Raji (cell line): ENCODE data around the gene PRR23E.

Experiments
- POLR2A ChIP-seq: IDR thresholded peaks from 2 replicates; pipeline ENCODE4 v1.6.1; 2011; ENCODE audit warnings: low read depth, low read length, control low read depth; ENCODE audit not compliant: insufficient read depth

PRR23E gene

GRCh38 chr3:127172781-127173515 lies 20.0 kb upstream of the PRR23E start:
- TF ChIP-seq POLR2A = no peak

GRCh38 chr3:127173516-127174166 lies 19.3 kb upstream of the PRR23E start:
- TF ChIP-seq POLR2A = no peak

GRCh38 chr3:127174284-127174683 lies 18.6 kb upstream of the PRR23E start:
- no peak for TF ChIP-seq POLR2A

GRCh38 chr3:127174715-127175140 lies 18.2 kb upstream of the PRR23E start:
- no peak for TF ChIP-seq POLR2A

- no peak for TF ChIP-seq POLR2A
Observed at GRCh38 chr3:127175272-127175671, 17.7 kb upstream of the PRR23E start.

GRCh38 chr3:127177226-127177625 lies 15.7 kb upstream of the PRR23E start:
- TF ChIP-seq POLR2A = no peak

GRCh38 chr3:127180859-127181258 lies 12.1 kb upstream of the PRR23E start:
- no peak for TF ChIP-seq POLR2A

- no peak for TF ChIP-seq POLR2A
Observed at GRCh38 chr3:127182431-127182830, 10.5 kb upstream of the PRR23E start.

GRCh38 chr3:127182848-127183714 lies 9.8 kb upstream of the PRR23E start:
- TF ChIP-seq POLR2A = no peak

- no peak for TF ChIP-seq POLR2A
Observed at GRCh38 chr3:127183931-127184869, 8.7 kb upstream of the PRR23E start.

GRCh38 chr3:127184870-127185216 lies 8.1 kb upstream of the PRR23E start:
- TF ChIP-seq POLR2A = no peak

- no peak for TF ChIP-seq POLR2A
Observed at GRCh38 chr3:127185268-127185667, 7.7 kb upstream of the PRR23E start.

GRCh38 chr3:127185962-127186674 lies 6.8 kb upstream of the PRR23E start:
- no peak for TF ChIP-seq POLR2A

- no peak for TF ChIP-seq POLR2A
Observed at GRCh38 chr3:127187316-127187715, 5.6 kb upstream of the PRR23E start.
